Pancreas (tissue), 10 donors: ENCODE measurements around the gene HS3ST1. TPM values are rescaled to one million over a fixed set of nuclear protein-coding genes. Genes with fewer than 3 reads are reported as not detected.

Experiments
- ATAC-seq, 4 donors: fragments of 200-7000 bp; cut with Tn5 transposase; one replicate each; pipeline versions ENCODE4 v1.8.0 to v1.9.1; 2020; ENCODE audit warnings: mild to moderate bottlenecking in 4 of 4, moderate library complexity in 4 of 4
- DNase-seq, 6 donors: peaks; one replicate each; pipeline ENCODE4 v3.0.0-alpha.2; 2020
- FAIRE-seq: peaks from 2 replicates; lab custom pipeline; 2012; peaks lifted over from hg19 to GRCh38; lab: Jason Lieb, UNC
- H3K27ac ChIP-seq, 4 donors: fragments of 200-600 bp; sonication (generic); 1 replicate in 3 of 4; 2 replicates in 1 of 4; pipeline versions ENCODE4 v1.5.0 to v1.8.0; 2020
- H3K27me3 ChIP-seq, 4 donors: fragments of 200-600 bp; one replicate each; pipeline ENCODE4 v1.8.0; 2021
- H3K36me3 ChIP-seq, 3 donors: fragments of 200-600 bp; sonication (generic) in 1 of 3; one replicate each; pipeline versions ENCODE4 v1.5.0 to v1.8.0; 2020 to 2021
- H3K4me1 ChIP-seq, 3 donors: fragments of 200-600 bp; one replicate each; pipeline ENCODE4 v1.8.0; 2021
- H3K4me3 ChIP-seq, 4 donors: fragments of 200-600 bp; sonication (generic) in 2 of 4; one replicate each; pipeline versions ENCODE4 v1.5.0 to v1.8.0; 2020 to 2021
- H3K9me3 ChIP-seq, 4 donors: fragments of 200-600 bp; one replicate each; pipeline ENCODE4 v1.8.0; 2021
- CTCF ChIP-seq, 4 donors: fragments of 200-600 bp; sonication (generic) in 3 of 4; IDR thresholded peaks; one replicate each; pipeline versions ENCODE4 v1.5.0 to v1.8.0; 2021; ENCODE audit warnings: antibody characterized with exemption in 4 of 4
- WGBS, 2 donors: extraction: QIAGEN DNeasy Blood & Tissue Kit; methylation state at CpG; one replicate each; pipeline ENCODE4 v1.1.7; 2013; 5-methylcytosine and 5-hydroxymethylcytosine counted together
- intact Hi-C, 3 donors: fragments of 100-400 bp; cut with DNase I; formaldehyde crosslinking; loops; one replicate each; pipeline versions ENCODE4 v1.11.1 to v1.14.2; 2022
- polyA plus RNA-seq, 2 donors: library from polyadenylated mRNA; stranded (reverse); fragments of 200-250 nt; gene quantifications; one replicate each; pipeline ENCODE4 v1.2.3, GENCODE V29; 2013
- total RNA-seq, 6 donors: library from RNA; stranded (reverse); fragmentation: NEBNext Ultra II Directional in 4 of 6; extraction: Animal tissue kit (Norgen Biotek cat#: 25700) in 4 of 6; gene quantifications; one replicate each; pipeline versions ENCODE4 v1.2.1 to v1.2.4, GENCODE V29; 2021 to 2023
- donor health status: healthy with polysubstance abuse.
- donor health status: DM: no; HTN: no; CAD: no; lungs with moderate emphysema.
- donor health status: DM: no; HTN: no; CAD: no.
- donor health status: control.
- donor health status: control.
- donor health status: Bipolar disorder and iron deficiency.
- donor health status: DM: yes; HTN: yes; CAD: no.
- donor health status: DM: no; HTN: no; CAD: no.
- donor health status: DM: no; HTN: no; CAD: no.
- donor health status: DM: yes; HTN: yes; CAD: no.

Gene HS3ST1
- total and polyA plus RNA-seq, 8 donors = 0.16 to 2.1 (median 0.49) TPM

DNA sequence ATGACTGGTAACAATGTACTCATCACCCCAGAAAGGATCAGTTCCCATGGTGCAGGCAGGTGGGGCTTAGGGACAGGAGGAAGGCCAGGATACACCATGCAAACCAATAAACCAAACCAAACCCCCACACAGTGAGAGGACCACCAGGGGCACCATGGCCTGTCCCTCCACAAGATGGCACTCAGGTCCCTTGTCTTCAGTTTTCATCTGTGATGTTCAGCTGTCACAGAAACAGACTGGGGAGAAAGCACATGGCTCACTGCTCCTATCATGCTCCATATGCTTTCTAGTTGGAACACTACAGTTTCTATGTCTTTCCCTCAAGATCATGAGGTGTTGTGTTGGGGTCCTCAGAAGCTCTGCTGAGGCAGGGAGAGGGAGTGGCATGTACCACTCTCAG, 10.1 kb downstream of the HS3ST1 start:
- Histone ChIP-seq H3K27me3 (no peaks in the 10 kb centered on the region), H3K4me3 (no peak overlapping the region), H3K27ac (no peak overlapping the region), H3K4me1 (no peaks in the 10 kb centered on the region), H3K36me3 (no peaks in the 10 kb centered on the region), H3K9me3 (no peaks in the 10 kb centered on the region)
- ATAC-seq (no peak), DNase-seq (no peak), FAIRE-seq (no peak)
- intact Hi-C loops = no loop called here
- no peak for TF ChIP-seq CTCF (IDR thresholded peaks at IDR 0.05)

GRCh38 chr4:11416767-11417113, 12.0 kb downstream of the HS3ST1 start:
- WGBS, 2 donors = 50 to 60% methylated on average over 3 of the region's 3 CpGs

GRCh38 chr4:11416071-11416766, 12.5 kb downstream of the HS3ST1 start:
- WGBS, 2 donors = 49 to 71% methylated on average over 8 of the region's 8 CpGs

More at GRCh38 chr4:11416767-11417113, 12.0 kb downstream of the HS3ST1 start:
- H3K27me3 ChIP-seq = no peaks in the 10 kb centered on the region
- H3K4me3 ChIP-seq = no peak overlapping the region
- no peak overlapping the region for H3K27ac ChIP-seq
- H3K9me3 ChIP-seq = no peaks in the 10 kb centered on the region
- TF ChIP-seq CTCF (IDR thresholded peaks at IDR 0.05) = no peak
- no peak for ATAC-seq
- no peaks in the 10 kb centered on the region for H3K4me1 ChIP-seq
- FAIRE-seq = no peak
- H3K36me3 ChIP-seq = no peaks in the 10 kb centered on the region
- no peak for DNase-seq
- intact Hi-C loops = no loop called here

GRCh38 chr4:11415409-11416070, 13.2 kb downstream of the HS3ST1 start:
- intact Hi-C loops = no loop called here
- Histone ChIP-seq H3K27ac (no peak overlapping the region), H3K4me3 (no peak overlapping the region), H3K27me3 (no peaks in the 10 kb centered on the region), H3K9me3 (no peaks in the 10 kb centered on the region), H3K4me1 (no peaks in the 10 kb centered on the region), H3K36me3 (no peaks in the 10 kb centered on the region)
- no peak for TF ChIP-seq CTCF (IDR thresholded peaks at IDR 0.05)
- ATAC-seq (no peak), DNase-seq (no peak), FAIRE-seq (no peak)
- WGBS, 2 donors = 54 to 70% methylated on average over 3 of the region's 3 CpGs

More at GRCh38 chr4:11416071-11416766, 12.5 kb downstream of the HS3ST1 start:
- Histone ChIP-seq H3K9me3 (no peaks in the 10 kb centered on the region), H3K4me3 (no peak overlapping the region), H3K36me3 (no peaks in the 10 kb centered on the region), H3K27ac (no peak overlapping the region), H3K4me1 (no peaks in the 10 kb centered on the region), H3K27me3 (no peaks in the 10 kb centered on the region)
- ATAC-seq (no peak), FAIRE-seq (no peak), DNase-seq (no peak)
- intact Hi-C loops = no loop called here
- no peak for TF ChIP-seq CTCF (IDR thresholded peaks at IDR 0.05)

DNA sequence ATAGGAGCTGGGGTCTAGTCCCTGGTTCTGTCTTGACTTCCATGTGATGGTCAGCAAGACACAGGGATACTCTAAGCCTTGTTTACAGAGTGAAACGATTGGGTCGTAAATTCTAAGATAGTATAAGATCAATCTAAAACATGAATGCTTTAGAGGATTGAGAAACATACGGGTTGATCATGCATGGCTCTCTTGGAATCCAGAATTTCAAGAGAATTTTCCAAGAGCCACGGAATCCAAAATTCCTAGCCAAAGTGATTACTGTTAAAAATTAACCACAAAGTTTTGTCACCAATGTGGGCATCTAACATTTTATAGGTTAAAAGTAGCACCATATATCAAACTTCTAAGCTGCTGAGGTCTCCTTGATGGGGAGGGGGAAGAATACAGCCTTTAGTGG, 16.5 kb downstream of the HS3ST1 start:
- Histone ChIP-seq H3K27me3 (no peaks in the 10 kb centered on the region), H3K27ac (no peak overlapping the region), H3K4me1 (no peaks in the 10 kb centered on the region), H3K9me3 (no peaks in the 10 kb centered on the region), H3K4me3 (no peak overlapping the region), H3K36me3 (no peaks in the 10 kb centered on the region)
- ATAC-seq (no peak), DNase-seq (no peak), FAIRE-seq (no peak)
- WGBS, 2 donors = 60 to 69% methylated on average over 4 of the region's 4 CpGs
- TF ChIP-seq CTCF (IDR thresholded peaks at IDR 0.05) = no peak
- intact Hi-C loops = no loop called here
